Measurements from ENCODE around the gene GRAMD4.

The GRAMD4 gene

GRCh38 chr22:46719921-46720320 lies 99.7 kb downstream of the GRAMD4 start:
- no peak for DNase-seq (ENCODE audit: low spot score)

- no peak for DNase-seq (ENCODE audit: low spot score)
Observed at GRCh38 chr22:46721501-46722085, 101.4 kb downstream of the GRAMD4 start.

- DNase-seq (ENCODE audit: low spot score) = no peak
Observed at GRCh38 chr22:46723882-46724281, 103.7 kb downstream of the GRAMD4 start.

GRCh38 chr22:46725096-46725495 lies 104.9 kb downstream of the GRAMD4 start:
- no peak for DNase-seq (ENCODE audit: low spot score)

- DNase-seq (ENCODE audit: low spot score) = no peak
Observed at GRCh38 chr22:46726066-46726985, 106.1 kb downstream of the GRAMD4 start.

GRCh38 chr22:46726986-46727317 lies 106.8 kb downstream of the GRAMD4 start:
- DNase-seq (ENCODE audit: low spot score) = no peak

GRCh38 chr22:46727813-46728364 lies 107.7 kb downstream of the GRAMD4 start:
- DNase-seq (ENCODE audit: low spot score) = no peak

GRCh38 chr22:46728470-46728869 lies 108.3 kb downstream of the GRAMD4 start:
- DNase-seq (ENCODE audit: low spot score) = no peak

All from AG08396 (cell line).